HG03045 (cell line): ENCODE data around the gene NOL4L.

ENCODE experiments used
- ATAC-seq: cut with Tn5 transposase; IDR thresholded peaks from one replicate; pipeline ENCODE4 v1.9.1; 2021; ENCODE audit warnings: mild to moderate bottlenecking, moderate library complexity; ENCODE audit not compliant: unreplicated experiment

NOL4L gene

DNA sequence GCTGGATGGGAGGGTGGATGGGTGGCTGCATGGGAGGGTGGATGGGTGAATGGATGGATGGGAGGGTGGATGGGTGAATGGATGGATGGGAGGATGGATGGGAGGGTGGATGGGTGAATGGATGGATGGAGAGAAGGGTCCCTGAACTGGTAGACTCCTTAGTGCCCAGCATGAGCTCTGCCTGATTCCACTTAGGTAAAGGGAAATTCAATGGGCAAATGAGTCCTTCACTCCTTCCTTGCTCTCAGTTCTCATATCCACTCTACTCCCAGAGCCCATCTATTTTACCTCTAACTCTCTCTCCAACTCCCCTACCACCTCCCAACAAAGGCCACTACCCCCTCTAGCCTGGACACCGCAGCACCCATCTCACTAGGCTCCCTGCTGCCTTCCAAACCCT, 29.2 kb upstream of the NOL4L start:
- ATAC-seq, result no peak

- ATAC-seq, result no peak
These were observed 28.3 kb upstream of the NOL4L start for GRCh38 chr20:32613192-32614053.

- ATAC-seq, result no peak
These were observed 27.4 kb upstream of the NOL4L start for GRCh38 chr20:32612351-32613191.

GRCh38 chr20:32611868-32612267, 26.7 kb upstream of the NOL4L start:
- no peak for ATAC-seq

GRCh38 chr20:32611286-32611685, 26.2 kb upstream of the NOL4L start:
- no peak for ATAC-seq

GRCh38 chr20:32610472-32611218, 25.5 kb upstream of the NOL4L start:
- ATAC-seq, result no peak

DNA sequence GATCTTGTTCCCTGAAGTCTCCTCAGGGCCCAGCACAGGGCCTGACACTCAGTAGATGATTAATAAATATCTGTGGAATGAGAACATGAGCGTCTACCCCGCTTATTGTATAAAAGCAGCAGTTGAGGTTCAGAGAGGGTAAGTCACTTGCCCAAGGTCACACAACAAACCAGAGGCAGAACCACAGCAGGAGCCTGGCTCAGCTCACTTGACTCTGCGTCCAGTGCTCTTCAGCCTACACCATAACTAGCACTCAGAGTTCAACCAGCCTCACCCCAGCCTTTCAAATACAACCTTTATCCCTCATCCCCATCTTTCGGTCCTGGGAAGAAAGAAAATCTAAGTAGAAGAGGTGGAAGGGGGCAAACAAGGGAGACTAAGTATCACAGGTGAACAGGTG, 24.9 kb upstream of the NOL4L start:
- no peak for ATAC-seq

DNA sequence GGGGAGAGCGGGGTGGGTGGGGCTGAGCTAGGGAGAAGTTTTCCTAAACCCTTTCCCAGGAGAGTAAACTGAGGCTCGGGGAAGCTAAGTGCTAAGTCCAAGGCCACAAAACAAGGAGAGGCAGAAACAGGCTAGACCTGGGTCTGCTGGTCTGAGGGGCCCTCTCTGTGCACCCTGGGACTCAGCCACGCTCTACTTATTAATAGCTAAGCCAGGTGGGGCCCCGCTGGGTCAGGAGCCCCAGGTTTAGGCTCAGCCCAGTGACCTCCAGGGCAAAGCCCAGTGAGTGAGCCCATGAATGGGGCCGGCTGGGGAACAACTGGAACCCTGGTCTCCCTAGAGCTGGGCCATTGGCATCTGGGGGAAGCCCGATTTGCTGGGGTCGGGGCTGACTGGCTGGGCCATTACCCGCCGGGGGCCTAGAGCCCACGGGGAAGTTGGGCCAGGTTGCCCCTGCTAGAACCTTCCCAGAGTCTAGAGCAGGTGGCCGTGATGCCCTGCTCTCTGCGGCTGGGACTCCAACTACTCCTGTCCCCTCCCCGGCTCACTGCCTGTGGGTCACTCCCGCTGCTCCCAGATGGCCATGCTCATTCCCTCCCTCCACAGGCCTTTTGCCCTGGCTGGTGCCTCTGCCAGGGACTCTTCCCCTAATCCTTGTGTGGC, 24.1 kb upstream of the NOL4L start:
- no peak for ATAC-seq

- ATAC-seq, result no peak
These were observed 23.5 kb upstream of the NOL4L start for GRCh38 chr20:32608664-32609015.

DNA sequence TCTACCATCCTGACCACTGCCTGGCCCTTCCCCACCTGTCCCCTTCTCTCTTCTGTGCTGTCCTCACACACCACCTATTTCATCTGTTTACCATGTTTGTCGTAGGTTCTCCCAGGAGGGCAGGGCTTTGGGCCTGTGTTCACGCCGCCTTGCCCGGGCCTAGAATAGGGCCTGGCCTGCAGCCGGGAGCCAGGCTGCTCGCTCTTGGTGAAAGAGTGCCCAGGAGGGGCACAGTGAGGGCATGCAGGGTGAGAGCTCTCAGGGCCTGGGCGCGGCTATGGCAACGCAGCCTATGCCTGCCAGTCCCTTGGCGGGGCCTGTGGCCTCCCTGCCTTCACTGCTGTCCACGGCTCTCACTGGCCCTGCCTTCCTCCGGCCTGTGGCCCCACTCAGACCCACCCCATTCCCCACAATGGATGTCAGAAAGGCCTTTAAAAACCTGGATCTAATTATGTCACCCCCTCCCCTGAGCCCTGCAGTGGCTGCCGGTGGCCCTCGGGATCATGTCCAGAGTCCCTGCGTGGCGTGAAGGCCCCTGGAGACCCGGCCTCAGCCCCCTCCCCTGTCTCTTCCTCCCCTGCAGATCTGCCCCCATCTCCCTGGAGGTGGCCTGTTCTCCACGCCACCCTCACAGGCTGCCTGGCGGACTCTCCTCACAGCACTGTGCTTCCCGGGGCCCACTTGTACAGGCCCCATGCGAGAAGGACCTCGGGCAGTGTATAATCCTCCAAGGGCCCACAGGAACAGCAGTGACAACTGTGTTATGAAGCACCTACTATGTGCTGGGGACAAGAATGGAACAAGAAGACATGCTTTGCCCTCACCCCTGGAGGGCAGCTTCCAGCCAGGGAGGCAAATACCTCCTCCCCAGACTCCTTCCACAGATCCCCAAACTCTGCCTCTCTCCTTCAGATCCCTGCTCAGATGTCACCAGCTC, 22.9 kb upstream of the NOL4L start:
- ATAC-seq, result no peak

DNA sequence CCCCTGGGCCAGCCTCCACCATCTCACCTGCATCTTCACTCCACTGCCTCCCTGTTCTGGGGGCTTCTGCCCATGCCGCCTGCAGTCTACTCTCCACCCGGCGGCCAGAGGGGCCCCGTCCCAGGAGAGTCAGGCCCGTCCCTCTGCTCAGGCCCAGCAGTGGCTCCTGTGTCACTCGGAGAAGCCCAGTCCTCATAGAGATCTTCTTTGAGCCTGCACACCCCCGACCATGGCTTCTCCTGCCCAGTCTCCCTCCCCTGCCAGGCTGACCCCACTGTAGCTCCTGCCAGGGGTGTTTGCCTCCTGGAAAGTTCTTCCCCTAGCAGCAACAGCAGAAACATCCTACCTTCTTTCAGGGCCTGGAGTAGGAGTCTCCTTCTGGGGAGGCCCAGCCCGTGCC, 22.2 kb upstream of the NOL4L start:
- ATAC-seq, result no peak

DNA sequence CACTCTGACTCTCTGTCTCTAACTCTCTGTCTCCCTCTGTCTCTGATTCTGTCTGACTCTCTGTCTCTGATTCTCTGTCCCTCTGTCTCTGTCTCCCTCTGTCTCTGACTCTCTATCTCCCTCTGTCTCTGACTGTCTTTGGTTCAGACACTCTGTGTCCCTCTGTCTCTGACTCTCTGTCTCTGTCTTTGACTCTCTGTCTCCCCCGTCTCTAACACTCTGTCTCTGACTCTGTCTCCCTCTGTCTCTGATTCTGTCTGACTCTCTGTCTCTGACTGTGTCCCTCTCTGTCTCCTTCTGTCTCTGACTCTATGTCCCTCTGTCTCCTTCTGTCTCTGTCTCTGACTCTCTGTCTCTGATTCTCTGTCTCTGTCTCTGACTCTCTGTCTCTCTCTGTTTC, 21.7 kb upstream of the NOL4L start:
- ATAC-seq, result no peak

GRCh38 chr20:32606107-32606506, 21.0 kb upstream of the NOL4L start:
- no peak for ATAC-seq

DNA sequence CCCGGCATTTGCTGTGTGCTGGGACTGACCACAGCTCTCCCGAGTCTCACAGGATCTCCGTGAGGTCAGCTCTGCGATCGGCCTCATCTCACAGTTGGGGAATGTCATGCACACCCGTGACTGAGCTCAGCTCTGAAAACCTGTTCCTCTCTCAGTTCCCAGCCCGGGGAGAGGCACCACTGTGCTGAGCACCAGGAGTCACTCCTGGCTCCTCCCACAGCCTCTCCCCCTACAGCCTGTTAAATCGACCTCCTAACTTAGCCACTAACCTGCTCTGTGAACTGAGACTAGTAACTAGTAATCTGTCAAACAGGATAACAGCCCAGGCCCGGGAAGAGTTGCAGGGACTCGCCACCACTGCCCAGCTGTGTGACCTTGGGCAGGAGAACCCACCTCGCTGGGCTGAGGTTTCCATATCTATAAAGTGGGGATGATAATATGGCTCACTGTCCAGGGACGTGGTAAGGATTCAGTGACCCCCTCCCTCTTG, 20.1 kb upstream of the NOL4L start:
- ATAC-seq, result no peak

DNA sequence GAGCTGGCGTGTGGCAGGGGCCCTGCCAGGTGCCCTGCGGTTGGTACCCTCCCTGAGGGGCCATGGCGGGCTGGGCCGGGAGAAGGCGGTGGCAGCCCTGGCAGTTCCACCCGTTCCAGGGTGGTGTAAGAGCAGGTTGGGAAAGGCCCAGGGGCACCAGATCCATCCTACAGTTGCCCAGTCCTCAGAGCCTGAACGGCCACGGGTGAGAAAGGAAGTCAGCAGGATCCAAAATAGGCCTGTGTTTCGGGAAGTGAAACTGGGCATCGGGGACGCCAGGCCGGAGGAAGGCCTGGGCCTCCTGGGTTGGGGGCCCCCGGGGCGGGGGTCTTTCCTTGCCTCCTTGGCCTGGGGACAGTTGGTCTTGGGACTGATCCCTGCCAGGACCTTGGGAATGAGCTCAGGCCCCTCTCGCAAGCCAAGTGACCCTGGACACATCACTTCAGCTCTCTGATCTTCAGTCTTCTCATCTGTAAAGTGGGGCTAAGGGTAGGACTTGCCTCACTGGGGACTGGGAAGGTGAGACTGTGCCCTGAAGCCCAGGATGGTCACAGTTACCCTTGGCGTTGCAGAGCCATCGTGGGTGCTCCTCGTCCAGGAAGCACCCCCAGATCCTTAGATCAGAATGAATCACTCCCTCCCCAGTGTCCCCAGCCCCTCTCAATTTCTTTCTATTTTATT, 18.1 kb upstream of the NOL4L start:
- ATAC-seq, result no peak

GRCh38 chr20:32602273-32602672, 17.1 kb upstream of the NOL4L start:
- no peak for ATAC-seq

DNA sequence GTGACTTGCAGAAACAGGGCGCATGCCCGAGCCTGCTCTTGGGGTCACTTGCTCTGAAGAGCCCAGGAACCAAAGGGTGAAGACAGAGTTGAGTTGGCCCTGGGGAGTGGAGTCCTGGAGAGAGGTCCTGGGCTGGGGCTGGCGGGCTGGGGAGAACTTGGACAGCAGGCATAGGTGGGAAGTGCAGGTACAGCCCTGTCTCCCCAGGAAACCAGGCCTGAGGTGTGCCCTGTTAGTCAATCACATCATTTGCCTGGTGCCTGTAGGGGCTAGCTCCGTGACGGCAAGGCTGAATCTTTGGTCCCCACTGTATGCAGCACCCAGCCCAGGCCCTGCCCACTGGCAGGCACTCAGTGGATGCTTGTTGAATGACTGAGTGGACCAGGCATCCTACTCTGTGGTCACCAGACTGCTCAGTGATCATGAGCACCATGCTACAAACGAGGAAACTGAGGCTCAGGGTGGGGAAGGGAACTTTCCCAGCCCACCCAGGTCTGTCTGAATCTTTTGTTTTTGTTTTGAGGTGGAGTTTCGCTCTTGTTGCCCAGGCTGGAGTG, 15.6 kb upstream of the NOL4L start:
- ATAC-seq, result no peak

- ATAC-seq, result no peak
These were observed 14.7 kb upstream of the NOL4L start for GRCh38 chr20:32599783-32600340.

DNA sequence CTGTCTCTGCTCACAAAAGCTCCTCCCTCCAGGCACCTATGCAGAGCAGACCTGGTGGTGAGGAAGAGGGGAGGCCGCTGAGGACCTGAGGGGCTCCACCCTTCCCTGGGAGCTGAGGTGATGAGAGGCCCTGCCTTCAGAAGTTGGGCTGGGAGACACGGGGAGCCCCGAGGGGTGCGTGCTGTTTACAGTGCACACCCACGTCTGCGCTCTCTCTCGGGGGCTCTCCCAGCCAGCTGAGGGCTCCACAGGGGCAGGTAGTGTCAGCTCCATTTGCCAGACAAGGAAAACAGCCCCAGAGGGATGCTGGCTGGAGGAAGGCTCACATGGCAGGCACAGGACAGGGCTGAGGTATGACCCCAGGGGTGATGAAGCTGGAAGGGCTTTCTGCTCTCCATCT, 13.5 kb upstream of the NOL4L start:
- no peak for ATAC-seq
